Stomach (tissue), 19 donors: ENCODE results near the gene RPL28. TPM values are rescaled to one million over a fixed set of nuclear protein-coding genes. Genes with fewer than 3 reads are reported as not detected.

Experiments used
- DNase-seq, 2 donors: peaks; one replicate each; pipeline versions ENCODE4 v3.0.0 to v3.0.0-alpha.2; 2013 to 2019
- H3K27ac ChIP-seq, 5 donors: fragments of 200-600 bp in 4 of 5; sonication (generic) in 4 of 5; one replicate each; pipeline ENCODE4 v1.5.1; 2013 to 2019; ENCODE audit warnings: mild to moderate bottlenecking in 1 of 5, moderate library complexity in 1 of 5
- H3K27me3 ChIP-seq, 3 donors: fragments of 200-600 bp; sonication (generic); one replicate each; pipeline ENCODE4 v1.5.1; 2017 to 2019; ENCODE audit warnings: mixed run types in 1 of 3
- H3K36me3 ChIP-seq, 4 donors: fragments of 200-600 bp; sonication (generic); 1 replicate in 3 of 4; 2 replicates in 1 of 4; pipeline ENCODE4 v1.5.1; 2016 to 2019
- H3K4me1 ChIP-seq, 4 donors: fragments of 200-600 bp; sonication (generic); one replicate each; pipeline ENCODE4 v1.5.1; 2016 to 2019
- H3K4me3 ChIP-seq, 4 donors: fragments of 200-600 bp; sonication (generic) in 3 of 4; one replicate each; pipeline ENCODE4 v1.5.1; 2016 to 2019; ENCODE audit warnings: mild to moderate bottlenecking in 1 of 4
- H3K9me3 ChIP-seq, 4 donors: fragments of 200-600 bp; sonication (generic); one replicate each; pipeline ENCODE4 v1.5.1; 2016 to 2019
- CTCF ChIP-seq, 7 experiments: fragments of 450-650 bp in 4 of 7; fragments of 200-600 bp in 3 of 7; sonication (generic) in 3 of 7; IDR thresholded peaks; one replicate each; pipeline ENCODE4 v1.5.1; 2016 to 2019; ENCODE audit warnings: antibody characterized with exemption in 7 of 7, control low read depth in 2 of 7, mild to moderate bottlenecking in 1 of 7
- EP300 ChIP-seq: sonication (generic); formaldehyde crosslinking; IDR thresholded peaks from one replicate; pipeline ENCODE4 v1.6.1; 2017; ENCODE audit warnings: antibody characterized with exemption
- POLR2A ChIP-seq, 4 donors: fragments of 450-650 bp; IDR thresholded peaks; one replicate each; pipeline ENCODE4 v1.6.1; 2016; ENCODE audit warnings: antibody characterized with exemption in 4 of 4, control low read depth in 2 of 4, mild to moderate bottlenecking in 1 of 4, moderate library complexity in 1 of 4
- POLR2AphosphoS5 ChIP-seq, 3 donors: sonication (generic); formaldehyde crosslinking; IDR thresholded peaks; one replicate each; pipeline ENCODE4 v1.6.1; 2016; ENCODE audit warnings: antibody characterized with exemption in 3 of 3
- WGBS, 5 donors: extraction: QIAGEN DNeasy Blood & Tissue Kit in 3 of 5; methylation state at CpG; one replicate each; pipeline versions ENCODE4 v1.1.5 to v1.1.7; 2013 to 2018; 5-methylcytosine and 5-hydroxymethylcytosine counted together
- intact Hi-C: fragments of 100-400 bp; cut with DNase I; formaldehyde crosslinking; loops from one replicate; pipeline ENCODE4 v1.15.1; 2023; ENCODE audit warnings: low total_unique reads
- long read RNA-seq, 10 donors: transcript quantifications; one replicate each; lab custom pipeline, GENCODE V29; 2026
- polyA plus RNA-seq, 3 donors: library from polyadenylated mRNA; stranded (reverse); fragments of 200-250 nt; gene quantifications; one replicate each; pipeline ENCODE4 v1.2.3, GENCODE V29; 2013
- total RNA-seq, 5 donors: library from RNA; depleted of rRNA; stranded (reverse); fragments of >200 nt; gene quantifications; one replicate each; pipeline versions ENCODE4 v1.1.0 to v1.2.3, GENCODE V29; 2014 to 2016
- donor health status: healthy with polysubstance abuse.
- donor health status: Bipolar disorder and iron deficiency.
- donor health status: healthy.

Gene RPL28
- total RNA-seq: 100 to 1,000 TPM in 4 of 5 donors, 10 to 100 TPM in 1; 47.5 to 854 (median 193) TPM
- 1,000 to 10,000 TPM; 2,029 to 2,388 (median 2,037) TPM for polyA plus RNA-seq
- long read RNA-seq, donor 1, full-length matches to known transcripts: 385 of 453 reads
- long read RNA-seq, donor 1, partial matches to known transcripts: 53 of 453 reads
- long read RNA-seq, donor 1, other reads (novel, unspliced or antisense): 15 of 453 reads
- long read RNA-seq, donor 2, full-length matches to known transcripts: 453 of 496 reads
- long read RNA-seq, donor 2, partial matches to known transcripts: 29 of 496 reads
- long read RNA-seq, donor 2, other reads (novel, unspliced or antisense): 14 of 496 reads
- long read RNA-seq, donor 3, full-length matches to known transcripts: 588 of 701 reads
- long read RNA-seq, donor 3, partial matches to known transcripts: 87 of 701 reads
- long read RNA-seq, donor 3, other reads (novel, unspliced or antisense): 26 of 701 reads
- long read RNA-seq, donor 4, full-length matches to known transcripts: 53 of 64 reads
- long read RNA-seq, donor 4, partial matches to known transcripts: 11 of 64 reads
- long read RNA-seq, donor 4, other reads (novel, unspliced or antisense): 0 of 64 reads
- long read RNA-seq, donor 5, full-length matches to known transcripts: 770 of 982 reads
- long read RNA-seq, donor 5, partial matches to known transcripts: 170 of 982 reads
- long read RNA-seq, donor 5, other reads (novel, unspliced or antisense): 42 of 982 reads
- long read RNA-seq, donor 6, full-length matches to known transcripts: 1,089 of 1,418 reads
- long read RNA-seq, donor 6, partial matches to known transcripts: 196 of 1,418 reads
- long read RNA-seq, donor 6, other reads (novel, unspliced or antisense): 133 of 1,418 reads
- long read RNA-seq, donor 7, full-length matches to known transcripts: 782 of 1,007 reads
- long read RNA-seq, donor 7, partial matches to known transcripts: 170 of 1,007 reads
- long read RNA-seq, donor 7, other reads (novel, unspliced or antisense): 55 of 1,007 reads
- long read RNA-seq, donor 8, full-length matches to known transcripts: 851 of 997 reads
- long read RNA-seq, donor 8, partial matches to known transcripts: 114 of 997 reads
- long read RNA-seq, donor 8, other reads (novel, unspliced or antisense): 32 of 997 reads
- long read RNA-seq, donor 9, full-length matches to known transcripts: 680 of 908 reads
- long read RNA-seq, donor 9, partial matches to known transcripts: 187 of 908 reads
- long read RNA-seq, donor 9, other reads (novel, unspliced or antisense): 41 of 908 reads
- long read RNA-seq, donor 10, full-length matches to known transcripts: 340 of 388 reads
- long read RNA-seq, donor 10, partial matches to known transcripts: 39 of 388 reads
- long read RNA-seq, donor 10, other reads (novel, unspliced or antisense): 9 of 388 reads

DNA sequence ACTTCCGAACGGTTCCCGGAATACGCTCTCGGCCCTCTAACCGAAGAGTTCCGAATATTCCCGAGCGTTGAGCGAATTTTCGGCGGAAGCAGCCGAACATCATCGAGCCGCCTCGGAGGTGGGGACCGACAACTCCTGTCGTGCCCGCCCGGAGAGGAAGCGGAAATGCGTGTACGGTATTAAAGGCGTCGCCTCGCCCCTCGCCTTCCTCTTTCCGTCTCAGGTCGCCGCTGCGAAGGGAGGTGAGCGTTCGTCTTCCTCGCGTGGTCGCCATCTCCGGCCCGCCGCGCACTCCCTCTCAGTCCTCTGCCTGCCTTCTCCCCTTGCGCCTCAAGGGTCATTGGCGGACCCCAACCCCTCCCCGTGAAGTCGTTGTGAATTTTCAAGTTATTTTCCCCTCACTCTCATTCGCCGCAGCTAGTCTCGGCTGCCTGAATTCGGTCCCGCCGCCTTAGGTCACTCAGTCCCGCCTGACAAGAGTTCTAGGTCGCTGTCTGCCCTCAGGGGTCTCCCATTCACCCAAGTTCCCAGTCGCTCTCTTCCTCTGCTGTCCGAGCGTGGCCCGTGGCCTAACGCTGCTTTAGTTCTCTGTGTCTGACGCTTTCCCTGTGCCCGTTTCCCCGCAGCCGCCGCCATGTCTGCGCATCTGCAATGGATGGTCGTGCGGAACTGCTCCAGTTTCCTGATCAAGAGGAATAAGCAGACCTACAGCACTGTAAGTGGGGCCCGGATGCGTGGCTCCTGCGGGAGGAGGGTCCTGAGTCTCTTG is at the start of gene RPL28:
Gene RPL28, plus strand, starts transcription at position 209 of the 769 bp plus-strand sequence. Its CDS starts 426 bp downstream, at position 635.
- peak; percentile 98 to 99 for DNase-seq
- Histone ChIP-seq H3K4me1 (peaks cover 43 to 73% (median 64%) of the 10 kb centered on the region in 4 donors), H3K27me3 (no peaks in the 10 kb centered on the region), H3K4me3 (peak within 1 kb of the TSS; percentile 79 to 90 (median 88)), H3K9me3 (no peaks in the 10 kb centered on the region), H3K27ac (peak within 1 kb of the TSS; percentile 89 to 97 (median 93)), H3K36me3 (peaks cover 25 to 44% (median 38%) of the 10 kb centered on the region in 4 donors)
- peak in 1 of 7 experiments; percentile 14 for TF ChIP-seq CTCF (IDR thresholded peaks at IDR 0.05)
- TF ChIP-seq POLR2AphosphoS5 (IDR thresholded peaks at IDR 0.05): peak; percentile 99 to 100 (median 100)
- peak in 2 of 4 donors; percentile 83 to 98 for TF ChIP-seq POLR2A (IDR thresholded peaks at IDR 0.05)
- no peak for TF ChIP-seq EP300
- 0 to 1% (median 0%) methylated on average over 61 to 68 of the region's 68 CpGs for WGBS, 5 donors
- intact Hi-C loops: no loop called here

GRCh38 chr19:55336101-55336500 is 49.6 kb upstream of the RPL28 start:
- no peaks in the 10 kb centered on the region for H3K36me3 ChIP-seq
- no peak overlapping the region for H3K4me3 ChIP-seq
- H3K27me3 ChIP-seq: peaks cover 0 to 26% (median 0%) of the 10 kb centered on the region in 3 donors
- TF ChIP-seq POLR2AphosphoS5 (IDR thresholded peaks at IDR 0.05) (no peak), EP300 (no peak), POLR2A (IDR thresholded peaks at IDR 0.05) (no peak), CTCF (IDR thresholded peaks at IDR 0.05) (no peak)
- no peak overlapping the region for H3K27ac ChIP-seq
- H3K4me1 ChIP-seq: peaks cover 11 to 25% (median 22%) of the 10 kb centered on the region in 4 donors
- DNase-seq: no peak
- WGBS, 5 donors: 77 to 80% (median 79%) methylated on average over 7 of the region's 7 CpGs
- intact Hi-C loops: no loop called here
- H3K9me3 ChIP-seq: no peaks in the 10 kb centered on the region

DNA sequence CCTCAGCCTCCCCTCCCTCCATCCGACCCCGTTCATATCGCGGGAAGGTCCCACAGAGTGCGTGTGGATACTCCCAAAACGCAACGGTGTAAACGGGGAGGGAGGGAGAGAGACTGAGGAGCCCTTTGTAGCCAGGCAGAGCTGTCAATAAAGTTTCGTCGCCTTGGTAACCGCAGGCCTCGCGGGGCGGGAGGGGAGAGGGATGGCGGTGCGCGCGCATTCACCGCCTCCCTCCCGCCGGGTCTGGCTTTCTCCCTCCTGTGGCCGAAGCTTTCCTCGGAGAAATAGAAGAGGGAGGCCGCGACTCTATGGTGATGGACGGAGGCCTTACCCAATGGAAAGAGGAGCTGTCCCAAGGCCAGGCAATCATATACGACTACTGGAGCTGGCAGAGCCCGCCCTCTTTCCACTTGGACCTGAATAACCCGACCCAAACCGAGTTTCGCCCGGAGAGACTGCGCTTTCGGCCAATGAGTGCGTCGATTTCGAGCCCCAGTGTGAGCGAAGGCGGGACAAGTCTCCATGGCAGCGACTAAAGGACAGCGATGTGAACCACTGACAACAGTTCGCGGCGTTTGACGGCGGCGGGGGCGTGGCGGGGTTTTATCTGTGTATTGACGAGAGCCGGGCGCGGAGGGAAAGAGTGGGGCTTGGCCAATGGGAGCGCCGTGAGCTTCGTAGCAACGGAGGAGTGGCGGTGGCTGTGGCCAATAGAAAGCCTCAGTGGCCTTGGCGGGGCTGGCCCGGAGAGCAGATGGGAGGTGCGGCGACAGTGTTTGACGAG is 46.4 kb upstream of the RPL28 start, which contains the start of gene KMT5C:
Gene KMT5C, plus strand, starts transcription at position 772 of the 784 bp plus-strand sequence. CDS start 2,061 bp downstream, outside the sequence.
- whole genome bisulfite sequencing, 5 donors: 0 to 1% (median 0%) methylated on average over 25 to 63 of the region's 63 CpGs
- H3K9me3 ChIP-seq: no peaks in the 10 kb centered on the region
- peak; percentile 100 for DNase-seq
- H3K4me1 ChIP-seq: peaks cover 17 to 36% (median 31%) of the 10 kb centered on the region in 4 donors
- H3K4me3 ChIP-seq: peak within 1 kb of the TSS; percentile 65 to 89 (median 78)
- H3K36me3 ChIP-seq: peaks cover 12 to 26% (median 23%) of the 10 kb centered on the region in 4 donors
- intact Hi-C loops: no loop called here
- H3K27me3 ChIP-seq: peaks cover 0 to 9% (median 0%) of the 10 kb centered on the region in 3 donors
- H3K27ac ChIP-seq: peak within 1 kb of the TSS; percentile 83 to 97 (median 96)
- TF ChIP-seq CTCF (IDR thresholded peaks at IDR 0.05) (peak in 4 of 7 experiments; percentile 15 to 56 (median 36)), EP300 (no peak), POLR2AphosphoS5 (IDR thresholded peaks at IDR 0.05) (peak; percentile 11 to 99 (median 62))
